ENCODE data around the gene ZNF462. TPM values are rescaled to one million over a fixed set of nuclear protein-coding genes. Genes with fewer than 3 reads are reported as not detected.
"Not testable (repeated sequence)": the region's sequence is repeated elsewhere in the genome, so short reads cannot be mapped to it uniquely, and the experiment has no call there.

ZNF462 gene
- polyA plus RNA-seq, 3 donors = not detected

GRCh38 chr9:106983346-106983745 is 120.4 kb downstream of the ZNF462 start:
- Histone ChIP-seq H3K4me2 (replicated peaks; ENCODE audit: extremely low read depth, low read length, poor library complexity, severe bottlenecking) (no peak overlapping the region), H2AFZ (ENCODE audit: insufficient read depth, low read depth, low read length, poor library complexity, severe bottlenecking) (no peak overlapping the region), H3K9me3 (replicated peaks in 1 of 2; ENCODE audit: control insufficient read depth in 1 of 2, insufficient read depth in 1 of 2, low read length in 2 of 2) (no peaks in the 10 kb centered on the region), H3K27ac (ENCODE audit: low read depth in 1 of 2, low read length in 2 of 2) (no peak overlapping the region), H3K36me3 (replicated peaks in 1 of 2; ENCODE audit: control insufficient read depth in 1 of 2, insufficient read depth in 2 of 2, low read length in 2 of 2) (no peaks in the 10 kb centered on the region), H4K20me1 (ENCODE audit: insufficient read depth, low read length) (no peaks in the 10 kb centered on the region), H3K4me3 (replicated peaks in 1 of 3; ENCODE audit: low read depth in 2 of 3, low read length in 3 of 3) (no peak overlapping the region), H3K4me1 (ENCODE audit: control insufficient read depth in 1 of 2, insufficient read depth in 2 of 2, low read length in 2 of 2) (no peaks in the 10 kb centered on the region), H3K9ac (ENCODE audit: insufficient read depth, low read length, poor library complexity, severe bottlenecking) (no peak overlapping the region), H3K27me3 (ENCODE audit: control insufficient read depth in 2 of 2, insufficient read depth in 2 of 2, low read length in 2 of 2) (no peaks in the 10 kb centered on the region), H3K79me2 (ENCODE audit: insufficient read depth, low read length) (no peaks in the 10 kb centered on the region)
- DNase-seq = no peak
- Mint-ChIP-seq H3K36me3 (no peaks in the 10 kb centered on the region), H3K4me3 (no peak overlapping the region), H3K27ac (no peak overlapping the region), H3K9me3 (peaks cover 0 to 3% (median 2%) of the 10 kb centered on the region in 7 donors), H3K27me3 (ENCODE audit: low read depth in 3 of 3) (no peaks in the 10 kb centered on the region), H3K4me1 (no peaks in the 10 kb centered on the region)
- TF ChIP-seq, protein P1, sequence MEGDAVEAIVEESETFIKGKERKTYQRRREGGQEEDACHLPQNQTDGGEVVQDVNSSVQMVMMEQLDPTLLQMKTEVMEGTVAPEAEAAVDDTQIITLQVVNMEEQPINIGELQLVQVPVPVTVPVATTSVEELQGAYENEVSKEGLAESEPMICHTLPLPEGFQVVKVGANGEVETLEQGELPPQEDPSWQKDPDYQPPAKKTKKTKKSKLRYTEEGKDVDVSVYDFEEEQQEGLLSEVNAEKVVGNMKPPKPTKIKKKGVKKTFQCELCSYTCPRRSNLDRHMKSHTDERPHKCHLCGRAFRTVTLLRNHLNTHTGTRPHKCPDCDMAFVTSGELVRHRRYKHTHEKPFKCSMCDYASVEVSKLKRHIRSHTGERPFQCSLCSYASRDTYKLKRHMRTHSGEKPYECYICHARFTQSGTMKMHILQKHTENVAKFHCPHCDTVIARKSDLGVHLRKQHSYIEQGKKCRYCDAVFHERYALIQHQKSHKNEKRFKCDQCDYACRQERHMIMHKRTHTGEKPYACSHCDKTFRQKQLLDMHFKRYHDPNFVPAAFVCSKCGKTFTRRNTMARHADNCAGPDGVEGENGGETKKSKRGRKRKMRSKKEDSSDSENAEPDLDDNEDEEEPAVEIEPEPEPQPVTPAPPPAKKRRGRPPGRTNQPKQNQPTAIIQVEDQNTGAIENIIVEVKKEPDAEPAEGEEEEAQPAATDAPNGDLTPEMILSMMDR (IDR thresholded peaks at IDR 0.05) = no peak
- intact Hi-C loops (cut with micrococcal nuclease) = no loop called here
- no CpG with 5 or more reads among the region's 2 CpGs for WGBS (ENCODE audit: insufficient coverage)

- H3K79me2 ChIP-seq (ENCODE audit: insufficient read depth, low read length); H3K27me3 Mint-ChIP-seq (ENCODE audit: low read depth in 3 of 3); H3K27me3 ChIP-seq (ENCODE audit: control insufficient read depth in 2 of 2, insufficient read depth in 2 of 2, low read length in 2 of 2); intact Hi-C loops (cut with micrococcal nuclease); DNase-seq; H2AFZ ChIP-seq (ENCODE audit: insufficient read depth, low read depth, low read length, poor library complexity, severe bottlenecking); H3K4me3 Mint-ChIP-seq; H3K4me3 ChIP-seq (replicated peaks in 1 of 3; ENCODE audit: low read depth in 2 of 3, low read length in 3 of 3); H3K9me3 Mint-ChIP-seq; H3K4me1 ChIP-seq (ENCODE audit: control insufficient read depth in 1 of 2, insufficient read depth in 2 of 2, low read length in 2 of 2); H3K27ac ChIP-seq (ENCODE audit: low read depth in 1 of 2, low read length in 2 of 2); H3K9me3 ChIP-seq (replicated peaks in 1 of 2; ENCODE audit: control insufficient read depth in 1 of 2, insufficient read depth in 1 of 2, low read length in 2 of 2); H3K36me3 Mint-ChIP-seq; H4K20me1 ChIP-seq (ENCODE audit: insufficient read depth, low read length); H3K4me2 ChIP-seq (replicated peaks; ENCODE audit: extremely low read depth, low read length, poor library complexity, severe bottlenecking); H3K36me3 ChIP-seq (replicated peaks in 1 of 2; ENCODE audit: control insufficient read depth in 1 of 2, insufficient read depth in 2 of 2, low read length in 2 of 2); H3K9ac ChIP-seq (ENCODE audit: insufficient read depth, low read length, poor library complexity, severe bottlenecking); H3K27ac Mint-ChIP-seq; H3K4me1 Mint-ChIP-seq: not testable (repeated sequence)
- whole genome bisulfite sequencing (ENCODE audit: insufficient coverage) = no CpG with 5 or more reads among the region's 2 CpGs
Observed at GRCh38 chr9:106989904-106990303, 126.9 kb downstream of the ZNF462 start.
